Chondrocyte (in vitro differentiated cells): ENCODE measurements around the gene UBR4. TPM values are rescaled to one million over a fixed set of nuclear protein-coding genes. Genes with fewer than 3 reads are reported as not detected.
"Not testable (repeated sequence)": the region's sequence is repeated elsewhere in the genome, so short reads cannot be mapped to it uniquely, and the experiment has no call there.

Experiments
- DNase-seq: peaks from one replicate; pipeline ENCODE4 v3.0.0; 2021; ENCODE audit warnings: mixed read lengths, low spot score
- H3K27ac Mint-ChIP-seq: one replicate; pipeline ENCODE4 v1.8.0; 2021; ENCODE audit warnings: mild to moderate bottlenecking, moderate library complexity, mixed read lengths; ENCODE audit not compliant: unreplicated experiment
- H3K27me3 Mint-ChIP-seq: 2 replicates; pipeline ENCODE4 v1.8.0; 2021; ENCODE audit warnings: low read depth, mixed read lengths
- H3K36me3 Mint-ChIP-seq: 2 replicates; pipeline ENCODE4 v1.8.0; 2021; ENCODE audit warnings: low read depth, mixed read lengths
- H3K4me1 Mint-ChIP-seq: 2 replicates; pipeline ENCODE4 v1.8.0; 2021; ENCODE audit warnings: low read depth, mild to moderate bottlenecking, mixed read lengths
- H3K4me3 Mint-ChIP-seq: one replicate; pipeline ENCODE4 v1.8.0; 2021; ENCODE audit warnings: mild to moderate bottlenecking, moderate library complexity, mixed read lengths; ENCODE audit not compliant: unreplicated experiment
- H3K9me3 Mint-ChIP-seq: 2 replicates; pipeline ENCODE4 v1.8.0; 2021; ENCODE audit warnings: low read depth, mixed read lengths
- long read RNA-seq: library from polyadenylated mRNA; stranded (forward); transcript quantifications from one replicate; pipeline ENCODE4 v2.0.0, GENCODE V29; 2021
- total RNA-seq: library from RNA; stranded (reverse); gene quantifications from 3 replicates; pipeline ENCODE4 v1.2.1, GENCODE V29; 2021
- TF ChIP-seq, protein P1 (sequence below): fragments of 200-600 bp; sonication (generic); IDR thresholded peaks from 2 replicates; pipeline ENCODE4 v1.5.0; 2021; ENCODE audit warnings: antibody characterized with exemption, mild to moderate bottlenecking, moderate library complexity

UBR4 gene
- total RNA-seq = 133 to 144 TPM (median 135 TPM) in 3 replicates
- long read RNA-seq, partial matches to known transcripts = 25 of 31 reads
- long read RNA-seq, other reads (novel, unspliced or antisense) = 5 of 31 reads

DNA sequence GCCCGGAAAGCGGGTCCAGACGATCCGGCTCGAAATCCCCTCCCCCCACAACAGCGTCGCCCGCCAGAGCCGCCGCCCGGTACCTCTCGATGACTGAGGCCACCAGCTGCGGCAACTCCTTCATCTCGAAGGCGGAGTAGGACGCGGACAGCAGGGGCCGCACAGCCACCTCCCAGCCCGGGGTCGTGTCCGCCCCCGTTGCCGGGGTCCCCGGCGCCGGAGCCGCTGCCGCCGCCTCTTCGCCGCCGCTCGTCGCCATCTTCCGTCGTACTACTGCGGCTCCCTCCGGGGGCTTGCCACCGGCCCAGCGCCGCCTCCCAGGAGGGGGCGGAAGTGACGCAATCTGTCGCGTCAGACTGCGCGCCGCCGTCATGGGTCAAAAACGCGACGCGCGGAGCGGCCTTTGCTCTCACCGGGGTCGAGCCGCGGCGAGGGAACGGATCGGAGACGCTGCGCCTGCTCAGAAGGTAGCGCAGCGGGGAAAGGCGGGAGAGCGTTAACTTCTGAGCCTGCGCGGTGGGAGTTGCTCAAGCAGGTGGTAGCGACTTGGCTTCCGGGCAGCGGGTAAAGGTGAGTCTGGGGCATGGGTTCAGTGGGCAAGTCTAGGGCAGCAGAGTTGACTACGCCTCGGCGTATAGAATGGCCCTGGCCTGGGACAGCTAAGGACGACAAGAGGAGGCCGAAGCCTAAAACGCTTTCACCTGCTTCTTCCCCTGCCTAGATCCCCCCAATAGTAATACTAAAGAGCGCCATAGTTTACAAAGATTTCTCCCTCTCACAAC lies at the start of gene UBR4:
UBR4 (minus strand) TSS at position 277 of the 782 bp plus-strand sequence; CDS start at position 259, 18 bp downstream.
- peak; percentile 96 for DNase-seq
- Mint-ChIP-seq H3K36me3 (peaks cover 2% of the 10 kb centered on the region), H3K9me3 (no peaks in the 10 kb centered on the region), H3K27me3 (no peaks in the 10 kb centered on the region), H3K4me3 (peak within 1 kb of the TSS; percentile 95), H3K4me1 (peaks cover 56% of the 10 kb centered on the region), H3K27ac (peak within 1 kb of the TSS; percentile 100)
- TF ChIP-seq, protein P1, sequence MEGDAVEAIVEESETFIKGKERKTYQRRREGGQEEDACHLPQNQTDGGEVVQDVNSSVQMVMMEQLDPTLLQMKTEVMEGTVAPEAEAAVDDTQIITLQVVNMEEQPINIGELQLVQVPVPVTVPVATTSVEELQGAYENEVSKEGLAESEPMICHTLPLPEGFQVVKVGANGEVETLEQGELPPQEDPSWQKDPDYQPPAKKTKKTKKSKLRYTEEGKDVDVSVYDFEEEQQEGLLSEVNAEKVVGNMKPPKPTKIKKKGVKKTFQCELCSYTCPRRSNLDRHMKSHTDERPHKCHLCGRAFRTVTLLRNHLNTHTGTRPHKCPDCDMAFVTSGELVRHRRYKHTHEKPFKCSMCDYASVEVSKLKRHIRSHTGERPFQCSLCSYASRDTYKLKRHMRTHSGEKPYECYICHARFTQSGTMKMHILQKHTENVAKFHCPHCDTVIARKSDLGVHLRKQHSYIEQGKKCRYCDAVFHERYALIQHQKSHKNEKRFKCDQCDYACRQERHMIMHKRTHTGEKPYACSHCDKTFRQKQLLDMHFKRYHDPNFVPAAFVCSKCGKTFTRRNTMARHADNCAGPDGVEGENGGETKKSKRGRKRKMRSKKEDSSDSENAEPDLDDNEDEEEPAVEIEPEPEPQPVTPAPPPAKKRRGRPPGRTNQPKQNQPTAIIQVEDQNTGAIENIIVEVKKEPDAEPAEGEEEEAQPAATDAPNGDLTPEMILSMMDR = peak; percentile 29

DNA sequence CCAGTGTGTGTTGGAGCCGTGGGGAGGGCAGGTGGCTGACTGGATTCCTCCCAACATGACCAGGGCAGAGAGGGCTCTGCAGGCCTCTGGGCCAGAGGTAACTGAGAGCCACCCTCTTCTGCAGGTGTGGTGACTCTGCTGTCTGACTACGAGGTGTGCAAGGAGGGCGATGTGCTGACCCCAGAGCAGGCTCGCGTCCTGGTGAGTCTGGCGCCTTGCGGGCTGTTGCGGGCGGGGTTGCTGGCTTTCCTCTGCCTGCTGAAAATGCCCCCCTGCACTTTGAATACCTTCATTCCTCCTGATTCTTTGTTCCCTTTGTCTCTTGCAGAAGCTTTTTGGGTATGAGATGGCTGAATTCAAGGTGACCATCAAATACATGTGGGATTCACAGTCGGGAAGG lies 48.3 kb upstream of the UBR4 start:
- Mint-ChIP-seq H3K36me3 (peaks cover 9% of the 10 kb centered on the region), H3K9me3 (no peaks in the 10 kb centered on the region), H3K27ac (no peak overlapping the region)

DNA sequence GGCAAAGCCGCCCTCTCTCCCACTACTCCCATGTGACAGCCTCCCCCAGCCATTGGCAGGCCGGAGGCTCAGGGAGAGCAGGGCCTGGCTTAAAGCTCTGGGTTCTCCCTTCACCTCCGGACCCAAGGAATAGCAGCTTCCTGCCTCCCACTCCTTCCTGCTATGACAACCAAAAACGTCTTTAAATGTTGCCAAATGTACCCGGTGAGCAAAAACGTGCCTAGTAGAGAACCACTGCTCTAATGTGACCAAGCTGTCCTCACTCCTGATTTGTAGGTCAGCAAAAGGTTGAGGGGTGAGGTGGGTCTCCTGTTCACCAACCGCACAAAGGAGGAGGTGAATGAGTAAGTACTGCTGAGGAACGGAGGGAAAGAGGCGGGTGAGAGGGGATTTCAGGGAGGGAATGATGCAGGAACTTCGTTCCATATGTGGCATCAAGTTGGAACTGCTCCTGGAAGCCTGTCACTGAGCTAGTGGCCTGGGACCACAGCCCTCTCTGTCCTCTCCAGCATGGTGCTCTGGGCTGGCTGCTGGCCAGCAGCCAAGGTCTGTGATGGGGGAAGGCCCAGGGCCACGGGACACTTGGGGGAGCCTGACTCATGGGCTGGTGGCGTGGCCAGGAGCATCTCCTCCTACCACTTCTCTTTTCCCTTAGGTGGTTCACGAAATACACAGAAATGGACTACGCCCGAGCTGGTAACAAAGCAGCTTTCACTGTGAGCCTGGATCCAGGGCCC lies 47.3 kb upstream of the UBR4 start:
- Mint-ChIP-seq H3K4me1 (peaks cover 13% of the 10 kb centered on the region), H3K36me3 (peaks cover 9% of the 10 kb centered on the region), H3K27me3 (no peaks in the 10 kb centered on the region), H3K4me3 (no peak overlapping the region), H3K9me3 (no peaks in the 10 kb centered on the region), H3K27ac (no peak overlapping the region)
- TF ChIP-seq, protein P1 = no peak
- no peak for DNase-seq

More for the DNA sequence above, 48.3 kb upstream of the UBR4 start:
- H3K4me1 Mint-ChIP-seq = peaks cover 5% of the 10 kb centered on the region
- no peaks in the 10 kb centered on the region for H3K27me3 Mint-ChIP-seq
- TF ChIP-seq, protein P1 = no peak
- no peak for DNase-seq
- H3K4me3 Mint-ChIP-seq = no peak overlapping the region

DNA sequence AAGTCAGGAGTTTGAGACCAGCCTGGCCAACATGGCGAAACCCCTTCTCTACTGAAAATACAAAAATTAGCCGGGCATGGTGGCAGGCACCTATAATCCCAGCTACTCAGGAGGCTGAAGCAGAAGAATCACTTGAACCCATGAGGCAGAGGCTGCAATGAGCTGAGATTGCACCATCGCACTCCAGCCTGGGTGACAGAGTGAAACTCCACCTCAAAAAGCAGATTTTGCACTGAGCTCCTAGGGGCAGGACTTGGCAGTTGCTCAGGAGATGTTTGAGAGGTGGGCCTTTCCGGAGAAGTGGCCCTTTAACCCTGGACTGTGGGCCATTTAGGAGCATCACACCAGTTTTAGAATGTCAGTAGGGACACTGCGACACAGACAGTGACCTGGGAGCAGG lies 46.2 kb upstream of the UBR4 start:
- H3K27ac Mint-ChIP-seq, H3K36me3 Mint-ChIP-seq, H3K4me3 Mint-ChIP-seq, DNase-seq, H3K9me3 Mint-ChIP-seq, H3K27me3 Mint-ChIP-seq: not testable (repeated sequence)
- H3K4me1 Mint-ChIP-seq = peaks cover 16% of the 10 kb centered on the region

DNA sequence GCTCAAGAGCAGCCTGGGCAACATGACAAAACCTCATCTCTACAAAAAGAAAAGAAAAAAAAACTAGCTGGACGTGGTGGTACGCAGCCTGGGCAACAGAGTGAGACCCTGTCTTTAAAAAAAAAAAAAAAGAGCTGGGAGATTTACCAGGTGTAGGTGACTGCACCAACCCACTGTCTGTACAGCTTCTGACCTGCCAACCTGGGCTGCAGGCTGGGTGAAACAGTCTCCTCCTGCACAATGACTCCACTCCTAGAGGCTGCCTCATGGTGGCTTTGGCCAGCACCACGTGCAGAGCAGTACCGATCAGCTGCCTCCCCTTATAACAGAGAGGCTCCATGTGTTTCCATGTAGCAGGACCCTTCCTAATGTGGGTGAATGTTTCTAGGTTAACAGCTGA lies 45.2 kb upstream of the UBR4 start:
- Mint-ChIP-seq H3K4me3 (no peak overlapping the region), H3K27ac (no peak overlapping the region), H3K27me3 (no peaks in the 10 kb centered on the region), H3K9me3 (no peaks in the 10 kb centered on the region), H3K4me1 (peaks cover 23% of the 10 kb centered on the region), H3K36me3 (peaks cover 8% of the 10 kb centered on the region)
- TF ChIP-seq, protein P1 = no peak
- no peak for DNase-seq
